Lower lobe of right lung (tissue), 2 donors: ENCODE results near the gene USP19. TPM values are rescaled to one million over a fixed set of nuclear protein-coding genes. Genes with fewer than 3 reads are reported as not detected.
A peak's percentile ranks its signal among the peaks of the same experiment; 100 is the strongest.

Source experiments
- ATAC-seq, 2 donors: fragments of 200-7000 bp; cut with Tn5 transposase; one replicate each; pipeline ENCODE4 v1.9.1; 2020 to 2022; ENCODE audit warnings: mild to moderate bottlenecking in 2 of 2, moderate library complexity in 2 of 2
- DNase-seq: peaks from one replicate; pipeline ENCODE4 v3.0.0-alpha.2; 2020
- H3K27ac ChIP-seq: fragments of 200-600 bp; one replicate; pipeline ENCODE4 v1.8.0; 2022
- H3K27me3 ChIP-seq: fragments of 200-600 bp; one replicate; pipeline ENCODE4 v1.8.0; 2022; ENCODE audit warnings: low read depth
- H3K36me3 ChIP-seq: fragments of 200-600 bp; one replicate; pipeline ENCODE4 v1.8.0; 2022; ENCODE audit warnings: mild to moderate bottlenecking
- H3K4me1 ChIP-seq: fragments of 200-600 bp; one replicate; pipeline ENCODE4 v1.8.0; 2022
- H3K4me3 ChIP-seq: fragments of 200-600 bp; one replicate; pipeline ENCODE4 v1.8.0; 2022; ENCODE audit warnings: mild to moderate bottlenecking
- H3K9me3 ChIP-seq: fragments of 200-600 bp; one replicate; pipeline ENCODE4 v1.8.0; 2022
- CTCF ChIP-seq: fragments of 200-600 bp; IDR thresholded peaks from one replicate; pipeline ENCODE4 v1.8.0; 2022; ENCODE audit warnings: antibody characterized with exemption, mild to moderate bottlenecking
- intact Hi-C: fragments of 100-400 bp; cut with DNase I; formaldehyde crosslinking; loops from one replicate; pipeline ENCODE4 v1.11.0; 2022
- total RNA-seq: library from RNA; stranded (reverse); fragmentation: NEBNext Ultra II Directional; extraction: Animal tissue kit (Norgen Biotek cat#: 25700); gene quantifications from one replicate; pipeline ENCODE4 v1.2.1, GENCODE V29; 2021
- donor health status: DM: no; HTN: yes; CAD: no; lungs with severe emphysema.

USP19 gene
- total RNA-seq, 1 donor from 2014 or later = 60.4 TPM

GRCh38 chr3:49098429-49098828, 22.2 kb downstream of the USP19 start:
- H3K36me3 ChIP-seq = peaks cover 66% of the 10 kb centered on the region
- no peaks in the 10 kb centered on the region for H3K9me3 ChIP-seq
- no peak for ATAC-seq
- H3K4me3 ChIP-seq = no peak overlapping the region
- no peaks in the 10 kb centered on the region for H3K27me3 ChIP-seq
- peaks cover 17% of the 10 kb centered on the region for H3K4me1 ChIP-seq
- DNase-seq = peak; percentile 36
- TF ChIP-seq CTCF = no peak
- H3K27ac ChIP-seq = no peak overlapping the region
- intact Hi-C loops = no loop called here

- H3K4me3 ChIP-seq = peak within 1 kb of the TSS; percentile 85
- TF ChIP-seq CTCF = peak; percentile 56
- DNase-seq (peak; percentile 98), ATAC-seq (peak; percentile 96 to 97)
- peaks cover 44% of the 10 kb centered on the region for H3K4me1 ChIP-seq
- intact Hi-C loops = no loop called here
- H3K27ac ChIP-seq = peak within 1 kb of the TSS; percentile 95
- peaks cover 30% of the 10 kb centered on the region for H3K36me3 ChIP-seq
- H3K27me3 ChIP-seq = no peaks in the 10 kb centered on the region
- H3K9me3 ChIP-seq = no peaks in the 10 kb centered on the region
Measured at GRCh38 chr3:49093853-49094767, 26.5 kb downstream of the USP19 start, which contains the start of gene QRICH1. QRICH1 (minus strand) TSS chr3:49094071; CDS start chr3:49077017, 17,054 bp downstream.

GRCh38 chr3:49092938-49093852, 27.4 kb downstream of the USP19 start:
- Histone ChIP-seq H3K36me3 (peaks cover 21% of the 10 kb centered on the region), H3K4me3 (peak overlapping the region; percentile 85), H3K27ac (peak overlapping the region; percentile 95), H3K9me3 (no peaks in the 10 kb centered on the region), H3K27me3 (no peaks in the 10 kb centered on the region), H3K4me1 (peaks cover 44% of the 10 kb centered on the region)
- no peak for TF ChIP-seq CTCF
- peak; percentile 72 to 75 for ATAC-seq
- DNase-seq = peak; percentile 88
- intact Hi-C loops = no loop called here

- ATAC-seq = no peak
- Histone ChIP-seq H3K4me3 (no peak overlapping the region), H3K27ac (no peak overlapping the region), H3K27me3 (no peaks in the 10 kb centered on the region), H3K9me3 (no peaks in the 10 kb centered on the region), H3K36me3 (peaks cover 37% of the 10 kb centered on the region), H3K4me1 (no peaks in the 10 kb centered on the region)
- DNase-seq = no peak
- TF ChIP-seq CTCF = no peak
- intact Hi-C loops = no loop called here
Measured at GRCh38 chr3:49081429-49081828, 39.2 kb downstream of the USP19 start.

GRCh38 chr3:49079270-49079669, 41.4 kb downstream of the USP19 start:
- intact Hi-C loops = no loop called here
- H3K27me3 ChIP-seq = no peaks in the 10 kb centered on the region
- H3K9me3 ChIP-seq = no peaks in the 10 kb centered on the region
- H3K27ac ChIP-seq = no peak overlapping the region
- TF ChIP-seq CTCF = no peak
- peaks cover 55% of the 10 kb centered on the region for H3K36me3 ChIP-seq
- H3K4me3 ChIP-seq = no peak overlapping the region
- DNase-seq (no peak), ATAC-seq (no peak)
- H3K4me1 ChIP-seq = no peaks in the 10 kb centered on the region
